Smooth muscle cell (in vitro differentiated cells): ENCODE measurements around the gene TJP1. TPM values are rescaled to one million over a fixed set of nuclear protein-coding genes. Genes with fewer than 3 reads are reported as not detected.

ENCODE experiments used
- DNase-seq: peaks from one replicate; lab custom pipeline; 2025; ENCODE audit not compliant: unreplicated experiment; lab: John Stamatoyannopoulos, UW
- H2AFZ ChIP-seq: fragments of 200-600 bp; sonication (generic); 2 replicates; pipeline ENCODE4 v1.6.0; 2016; ENCODE audit warnings: antibody characterized with exemption, low read depth, mild to moderate bottlenecking
- H3F3A ChIP-seq: fragments of 200-600 bp; sonication (generic); 2 replicates; pipeline ENCODE4 v1.6.0; 2017; ENCODE audit warnings: antibody characterized with exemption, low read depth
- H3K27ac ChIP-seq: fragments of 200-600 bp; sonication (generic); 2 replicates; pipeline ENCODE4 v1.5.1; 2016; ENCODE audit warnings: low read depth, mild to moderate bottlenecking
- H3K27me3 ChIP-seq: fragments of 200-600 bp; sonication (generic); 2 replicates; pipeline ENCODE4 v1.6.1; 2016; ENCODE audit warnings: low read depth, mild to moderate bottlenecking
- H3K36me3 ChIP-seq: fragments of 200-600 bp; sonication (generic); 2 replicates; pipeline ENCODE4 v1.5.1; 2016; ENCODE audit warnings: low read depth
- H3K4me1 ChIP-seq: fragments of 200-600 bp; sonication (generic); 2 replicates; pipeline ENCODE4 v1.5.1; 2016; ENCODE audit warnings: low read depth
- H3K4me2 ChIP-seq: fragments of 200-600 bp; sonication (generic); 2 replicates; pipeline ENCODE4 v1.6.0; 2016; ENCODE audit warnings: mild to moderate bottlenecking
- H3K4me3 ChIP-seq: fragments of 200-600 bp; sonication (generic); 2 replicates; pipeline ENCODE4 v1.5.1; 2016; ENCODE audit warnings: mild to moderate bottlenecking
- H3K79me2 ChIP-seq: fragments of 200-600 bp; sonication (generic); 2 replicates; pipeline ENCODE4 v1.6.0; 2016; ENCODE audit warnings: low read depth, mild to moderate bottlenecking
- H3K9ac ChIP-seq: fragments of 200-600 bp; sonication (generic); 2 replicates; pipeline ENCODE4 v1.6.0; 2016; ENCODE audit warnings: low read depth
- H3K9me3 ChIP-seq: fragments of 200-600 bp; sonication (generic); replicated peaks from 2 replicates; pipeline ENCODE4 v1.5.1; 2016; ENCODE audit warnings: low read depth
- H4K20me1 ChIP-seq: fragments of 200-600 bp; sonication (generic); 2 replicates; pipeline ENCODE4 v1.6.0; 2016; ENCODE audit warnings: low read depth
- WGBS: methylation state at CpG from one replicate; pipeline ENCODE4 v1.1.7; 2016; ENCODE audit warnings: low lambda C conversion rate; 5-methylcytosine and 5-hydroxymethylcytosine counted together
- polyA plus RNA-seq: library from polyadenylated mRNA; unstranded; fragments of >200 nt; fragmentation: Nextera tagmentation; extraction: Ambion mirVana; gene quantifications from 2 replicates; pipeline ENCODE4 v1.2.1, GENCODE V29; 2016
- total RNA-seq: library from RNA; depleted of rRNA; stranded (reverse); fragments of >200 nt; gene quantifications from 2 replicates; pipeline ENCODE4 v1.2.3, GENCODE V29; 2014
- TF ChIP-seq, protein P1 (sequence below): fragments of 200-600 bp; sonication (generic); IDR thresholded peaks from 2 replicates; pipeline ENCODE4 v1.5.1; 2017; ENCODE audit warnings: borderline replicate concordance, mild to moderate bottlenecking, antibody characterized with exemption; ENCODE audit not compliant: insufficient read depth, poor library complexity, severe bottlenecking

TJP1 gene
- total and polyA plus RNA-seq, 2 experiments from 2014 or later: 28.4 to 73.1 TPM

DNA sequence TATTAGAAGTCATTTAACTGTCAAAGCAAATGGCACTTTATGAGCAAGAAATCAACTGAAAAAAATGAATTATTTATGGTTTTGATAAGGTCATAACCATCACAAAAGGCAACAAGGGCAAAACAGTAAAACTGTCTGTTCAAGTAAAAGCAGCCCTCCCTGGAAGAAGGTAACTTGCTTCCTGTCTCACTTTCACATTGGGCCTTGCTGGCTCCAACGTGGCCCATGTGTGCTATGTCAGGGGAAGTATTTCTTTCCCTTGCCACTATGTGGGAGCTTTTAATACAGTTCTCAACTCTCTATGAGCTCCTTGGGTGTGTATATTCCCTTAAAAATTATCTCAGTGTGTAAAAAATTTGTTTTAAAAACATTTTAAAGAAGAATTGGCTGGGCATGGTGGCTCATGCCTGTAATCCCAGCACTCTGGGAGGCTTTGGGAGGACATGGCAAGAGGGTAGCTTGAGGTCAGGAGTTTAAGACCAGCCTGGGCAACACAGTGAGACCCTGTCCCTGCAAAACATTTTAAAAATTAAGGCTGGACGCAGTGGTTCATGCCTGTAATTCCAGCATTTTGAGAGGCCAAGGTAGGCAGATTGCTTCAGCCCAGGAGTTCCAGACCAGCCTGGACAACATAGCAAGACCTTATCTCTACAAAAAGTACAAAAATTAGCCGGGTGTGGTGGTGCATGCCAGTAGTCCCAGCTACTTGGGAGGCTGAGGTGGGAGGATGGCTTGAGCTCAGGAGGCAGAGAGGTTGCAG lies 45.2 kb upstream of the TJP1 start:
- DNase-seq: no peak
- WGBS: 80% methylated on average over 3 of the region's 3 CpGs
- no peak overlapping the region for H3K9ac ChIP-seq
- H3K27me3 ChIP-seq: no peaks in the 10 kb centered on the region
- H3K36me3 ChIP-seq: no peaks in the 10 kb centered on the region
- H3F3A ChIP-seq: no peaks in the 10 kb centered on the region
- peaks cover 8% of the 10 kb centered on the region for H3K4me1 ChIP-seq
- no peaks in the 10 kb centered on the region for H3K9me3 ChIP-seq
- H3K27ac ChIP-seq: no peak overlapping the region
- TF ChIP-seq, protein P1, sequence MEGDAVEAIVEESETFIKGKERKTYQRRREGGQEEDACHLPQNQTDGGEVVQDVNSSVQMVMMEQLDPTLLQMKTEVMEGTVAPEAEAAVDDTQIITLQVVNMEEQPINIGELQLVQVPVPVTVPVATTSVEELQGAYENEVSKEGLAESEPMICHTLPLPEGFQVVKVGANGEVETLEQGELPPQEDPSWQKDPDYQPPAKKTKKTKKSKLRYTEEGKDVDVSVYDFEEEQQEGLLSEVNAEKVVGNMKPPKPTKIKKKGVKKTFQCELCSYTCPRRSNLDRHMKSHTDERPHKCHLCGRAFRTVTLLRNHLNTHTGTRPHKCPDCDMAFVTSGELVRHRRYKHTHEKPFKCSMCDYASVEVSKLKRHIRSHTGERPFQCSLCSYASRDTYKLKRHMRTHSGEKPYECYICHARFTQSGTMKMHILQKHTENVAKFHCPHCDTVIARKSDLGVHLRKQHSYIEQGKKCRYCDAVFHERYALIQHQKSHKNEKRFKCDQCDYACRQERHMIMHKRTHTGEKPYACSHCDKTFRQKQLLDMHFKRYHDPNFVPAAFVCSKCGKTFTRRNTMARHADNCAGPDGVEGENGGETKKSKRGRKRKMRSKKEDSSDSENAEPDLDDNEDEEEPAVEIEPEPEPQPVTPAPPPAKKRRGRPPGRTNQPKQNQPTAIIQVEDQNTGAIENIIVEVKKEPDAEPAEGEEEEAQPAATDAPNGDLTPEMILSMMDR: no peak
- H3K4me2 ChIP-seq: no peak overlapping the region
- no peak overlapping the region for H2AFZ ChIP-seq
- no peaks in the 10 kb centered on the region for H4K20me1 ChIP-seq
- no peak overlapping the region for H3K4me3 ChIP-seq
- no peaks in the 10 kb centered on the region for H3K79me2 ChIP-seq

DNA sequence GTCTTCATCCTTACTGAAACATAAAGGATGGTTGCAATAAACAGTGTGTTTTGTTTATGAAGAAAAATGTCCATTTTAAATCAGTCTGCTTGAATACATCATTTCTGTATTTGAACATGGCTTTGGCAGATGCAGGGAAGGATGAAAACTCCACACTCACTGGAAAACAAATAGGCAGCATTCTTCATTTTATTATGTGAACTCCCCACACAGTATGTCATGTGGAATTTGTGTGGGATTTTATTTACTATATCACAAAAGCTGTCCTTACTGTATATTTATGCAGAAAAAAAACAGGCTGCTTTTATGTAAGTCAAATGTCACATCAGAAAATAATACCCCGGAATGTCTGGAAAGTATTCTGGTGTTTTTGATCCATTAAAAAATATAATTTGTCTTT lies 44.1 kb upstream of the TJP1 start:
- DNase-seq: no peak

DNA sequence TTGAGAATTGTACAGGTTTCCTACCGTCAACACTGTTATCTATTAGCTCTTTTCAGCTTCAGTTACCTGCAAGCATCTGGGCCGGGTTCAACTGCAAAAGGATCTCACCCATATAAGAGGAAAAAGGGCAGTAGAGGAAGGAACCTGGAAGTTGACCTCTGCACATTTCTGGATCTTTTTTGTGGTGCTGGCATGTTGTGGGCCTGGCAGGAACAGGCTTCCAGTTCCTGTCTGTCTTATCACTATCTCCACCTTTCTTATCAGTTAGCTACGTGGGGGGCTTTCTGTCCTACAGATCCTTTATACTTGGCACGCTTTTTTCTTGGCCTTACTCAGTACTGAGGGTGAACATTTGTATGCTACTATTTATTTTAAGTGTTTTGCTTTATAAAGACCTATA lies 42.2 kb upstream of the TJP1 start:
- Histone ChIP-seq H3K4me3 (no peak overlapping the region), H3K27me3 (no peaks in the 10 kb centered on the region), H3F3A (no peaks in the 10 kb centered on the region), H3K36me3 (no peaks in the 10 kb centered on the region), H3K4me2 (no peak overlapping the region), H4K20me1 (no peaks in the 10 kb centered on the region), H3K79me2 (no peaks in the 10 kb centered on the region), H2AFZ (no peak overlapping the region), H3K27ac (no peak overlapping the region), H3K9me3 (no peaks in the 10 kb centered on the region), H3K9ac (no peak overlapping the region), H3K4me1 (no peaks in the 10 kb centered on the region)
- TF ChIP-seq, protein P1: no peak
- no peak for DNase-seq
- WGBS: 72% methylated on average over 4 of the region's 4 CpGs

More for the DNA sequence above, 44.1 kb upstream of the TJP1 start:
- H3F3A ChIP-seq: no peaks in the 10 kb centered on the region
- no peaks in the 10 kb centered on the region for H3K79me2 ChIP-seq
- peaks cover 8% of the 10 kb centered on the region for H3K4me1 ChIP-seq
- TF ChIP-seq, protein P1: no peak
- no peaks in the 10 kb centered on the region for H3K27me3 ChIP-seq
- no peaks in the 10 kb centered on the region for H3K9me3 ChIP-seq
- H3K9ac ChIP-seq: no peak overlapping the region
- no peak overlapping the region for H3K4me3 ChIP-seq
- no peak overlapping the region for H3K27ac ChIP-seq
- no peak overlapping the region for H2AFZ ChIP-seq
- no peaks in the 10 kb centered on the region for H3K36me3 ChIP-seq
- WGBS: 71% methylated on average over 1 of the region's 1 CpG
- H4K20me1 ChIP-seq: no peaks in the 10 kb centered on the region
- H3K4me2 ChIP-seq: no peak overlapping the region

DNA sequence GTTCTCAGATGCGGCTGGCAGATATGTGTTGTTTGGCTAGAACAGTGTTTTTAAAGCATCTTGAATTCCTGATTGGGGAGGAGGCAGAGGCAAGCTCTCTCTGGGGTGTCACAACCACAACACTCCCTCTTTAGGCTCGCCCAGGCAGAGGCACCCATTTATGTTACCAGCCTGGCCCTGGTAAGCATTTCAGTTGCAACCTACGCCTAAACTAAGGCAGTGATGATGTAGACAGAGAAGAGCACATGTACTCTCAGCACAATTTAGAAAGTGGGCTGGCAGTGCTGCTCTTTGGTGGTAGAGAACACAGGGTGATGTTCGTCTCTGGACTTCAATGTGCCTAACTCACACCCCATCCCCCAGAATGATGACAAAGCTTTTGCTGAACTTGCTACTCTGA lies 41.2 kb upstream of the TJP1 start:
- H3K79me2 ChIP-seq: no peaks in the 10 kb centered on the region
- no peaks in the 10 kb centered on the region for H4K20me1 ChIP-seq
- TF ChIP-seq, protein P1: no peak
- no peak overlapping the region for H3K9ac ChIP-seq
- H3F3A ChIP-seq: no peaks in the 10 kb centered on the region
- H3K4me2 ChIP-seq: no peak overlapping the region
- no peaks in the 10 kb centered on the region for H3K9me3 ChIP-seq
- no peak overlapping the region for H2AFZ ChIP-seq
- H3K36me3 ChIP-seq: no peaks in the 10 kb centered on the region
- no peak overlapping the region for H3K4me3 ChIP-seq
- no peaks in the 10 kb centered on the region for H3K4me1 ChIP-seq
- 93% methylated on average over 4 of the region's 4 CpGs for WGBS
- no peak overlapping the region for H3K27ac ChIP-seq
- H3K27me3 ChIP-seq: no peaks in the 10 kb centered on the region
- no peak for DNase-seq
